ENCODE results near the gene QRFP.

- TF ChIP-seq POLR2A (IDR thresholded peaks at IDR 0.05; ENCODE audit: extremely low read depth, insufficient read length) (no peak), CTCF (IDR thresholded peaks at IDR 0.05; ENCODE audit: low read depth, low read length) (no peak), MYC (IDR thresholded peaks at IDR 0.05; ENCODE audit: low read depth, low read length) (no peak)
- TF ChIP-seq, protein P1, sequence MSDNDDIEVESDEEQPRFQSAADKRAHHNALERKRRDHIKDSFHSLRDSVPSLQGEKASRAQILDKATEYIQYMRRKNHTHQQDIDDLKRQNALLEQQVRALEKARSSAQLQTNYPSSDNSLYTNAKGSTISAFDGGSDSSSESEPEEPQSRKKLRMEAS (IDR thresholded peaks at IDR 0.05; ENCODE audit: low read depth, low read length), result no peak
Measured at GRCh38 chr9:130845254-130845653, 51.4 kb downstream of the QRFP start.

Measured in NB4 (cell line).